Ovary (tissue), 9 donors: ENCODE data around the gene ZBTB14. TPM values are rescaled to one million over a fixed set of nuclear protein-coding genes. Genes with fewer than 3 reads are reported as not detected.

Source experiments
- DNase-seq, 5 donors: peaks; one replicate each; pipeline ENCODE4 v3.0.0-alpha.2; 2019 to 2020
- H3K27ac ChIP-seq, 2 donors: fragments of 200-600 bp; one replicate each; pipeline versions ENCODE4 v1.5.1 to v1.8.0; 2019 to 2022
- H3K27me3 ChIP-seq: fragments of 200-600 bp; one replicate; pipeline ENCODE4 v1.8.0; 2022
- H3K36me3 ChIP-seq: fragments of 200-600 bp; sonication (generic); one replicate; pipeline ENCODE4 v1.5.1; 2019
- H3K4me1 ChIP-seq: one replicate; pipeline ENCODE4 v1.8.1; 2013; ENCODE audit warnings: mild to moderate bottlenecking, moderate library complexity; ENCODE audit not compliant: insufficient read depth
- H3K4me3 ChIP-seq: fragments of 200-600 bp; sonication (generic); one replicate; pipeline ENCODE4 v1.5.1; 2017
- H3K9me3 ChIP-seq, 2 donors: fragments of 200-600 bp in 1 of 2; sonication (generic) in 1 of 2; one replicate each; pipeline versions ENCODE4 v1.5.1 to v1.8.1; 2013 to 2019; ENCODE audit warnings: mild to moderate bottlenecking in 1 of 2, moderate library complexity in 1 of 2
- EP300 ChIP-seq: sonication (generic); formaldehyde crosslinking; IDR thresholded peaks from one replicate; pipeline ENCODE4 v1.6.1; 2017; ENCODE audit warnings: antibody characterized with exemption
- POLR2A ChIP-seq: fragments of 450-650 bp; IDR thresholded peaks from one replicate; pipeline ENCODE4 v1.6.1; 2017; ENCODE audit warnings: antibody characterized with exemption, mild to moderate bottlenecking, moderate library complexity
- WGBS, 3 donors: extraction: QIAGEN DNeasy Blood & Tissue Kit in 1 of 3; methylation state at CpG; one replicate each; pipeline versions ENCODE4 v1.1.5 to v1.1.7; 2013 to 2017; 5-methylcytosine and 5-hydroxymethylcytosine counted together
- intact Hi-C, 4 donors: fragments of 100-400 bp; cut with DNase I; formaldehyde crosslinking; loops; one replicate each; pipeline versions ENCODE4 v1.11.0 to v1.15.1; 2022 to 2023
- polyA plus RNA-seq, 2 donors: library from polyadenylated mRNA; stranded (reverse); fragments of 200-250 nt in 1 of 2; fragments of 350-450 nt in 1 of 2; fragmentation: Illumina TruSeq in 1 of 2; extraction: RNeasy Lipid Tissue Mini Kit (QIAGEN cat#74804) in 1 of 2; gene quantifications; one replicate each; pipeline ENCODE4 v1.2.3, GENCODE V29; 2013 to 2014
- total RNA-seq, 7 donors: library from RNA; depleted of rRNA in 2 of 7; stranded (reverse); fragments of >200 nt in 2 of 7; fragmentation: NEBNext Ultra II Directional in 3 of 7; extraction: Animal tissue kit (Norgen Biotek cat#: 25700) in 3 of 7; gene quantifications; one replicate each; pipeline versions ENCODE4 v1.1.0 to v1.2.4, GENCODE V29; 2016 to 2023
- TF ChIP-seq, protein P1 (sequence below), 3 donors: fragments of 450-650 bp in 2 of 3; fragments of 200-600 bp in 1 of 3; IDR thresholded peaks; one replicate each; pipeline versions ENCODE4 v1.5.1 to v1.8.0; 2016 to 2022; ENCODE audit warnings: antibody characterized with exemption in 3 of 3, mild to moderate bottlenecking in 1 of 3
- donor health status: DM: no; HTN: no; CAD: no; lungs with moderate emphysema.
- donor health status: DM: no; HTN: no; CAD: no.
- donor health status: Bipolar disorder and iron deficiency.
- donor health status: DM: yes; HTN: yes; CAD: no.
- donor health status: DM: no; HTN: no; CAD: no.
- donor health status: DM: yes; HTN: yes; CAD: no.

Gene ZBTB14
- total and polyA plus RNA-seq, 9 donors = 6.3 to 17.5 (median 14.5) TPM

DNA sequence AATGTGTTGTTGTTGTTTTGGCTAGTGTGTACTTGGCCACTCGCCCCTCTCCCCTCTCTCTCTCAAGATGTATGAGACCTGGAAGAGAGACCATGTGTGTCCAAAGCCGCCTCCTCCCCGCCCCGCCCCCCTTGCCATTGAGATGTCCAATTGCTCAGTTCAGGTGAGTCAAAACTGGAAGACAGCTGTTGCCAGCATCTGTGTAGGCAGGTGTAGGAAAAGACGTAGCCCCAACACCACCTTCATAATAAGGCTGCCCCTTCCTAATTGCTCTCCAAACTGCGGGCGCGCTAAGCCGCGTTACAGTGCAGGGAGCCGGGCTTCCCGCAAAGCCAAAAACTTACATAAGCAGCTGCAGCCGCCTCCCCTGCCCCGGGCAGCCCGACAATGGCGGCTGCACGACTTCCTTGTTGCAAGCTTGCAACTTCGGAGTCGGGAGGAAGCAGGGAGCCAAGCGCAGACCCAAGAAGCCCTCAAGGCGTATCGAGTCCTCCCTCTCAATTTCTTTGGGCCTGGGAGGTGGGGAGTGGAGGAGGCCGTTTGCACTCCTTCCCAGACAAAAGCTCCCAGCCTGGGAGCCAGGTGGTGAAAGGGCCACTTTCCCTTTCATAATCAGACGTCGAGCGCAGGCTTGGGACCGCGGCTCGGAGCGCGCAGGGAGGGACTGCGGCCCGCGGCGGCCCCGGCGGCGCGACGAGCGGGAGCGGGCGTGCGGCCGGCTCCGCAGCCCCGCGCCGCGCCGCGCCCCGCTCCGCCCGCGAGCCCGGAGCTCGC is 882 bp downstream of the ZBTB14 start:
- DNase-seq = peak; percentile 43 to 70 (median 63)
- peak overlapping the region; percentile 80 for H3K4me3 ChIP-seq
- no peaks in the 10 kb centered on the region for H3K4me1 ChIP-seq
- H3K36me3 ChIP-seq = no peaks in the 10 kb centered on the region
- H3K9me3 ChIP-seq = no peaks in the 10 kb centered on the region
- intact Hi-C loops = loop anchor here (5.0 to 10.0 kb wide), 2 partner anchors 57 to 60 kb away; no protein-coding TSS in a partner anchor
- TF ChIP-seq, protein P1, sequence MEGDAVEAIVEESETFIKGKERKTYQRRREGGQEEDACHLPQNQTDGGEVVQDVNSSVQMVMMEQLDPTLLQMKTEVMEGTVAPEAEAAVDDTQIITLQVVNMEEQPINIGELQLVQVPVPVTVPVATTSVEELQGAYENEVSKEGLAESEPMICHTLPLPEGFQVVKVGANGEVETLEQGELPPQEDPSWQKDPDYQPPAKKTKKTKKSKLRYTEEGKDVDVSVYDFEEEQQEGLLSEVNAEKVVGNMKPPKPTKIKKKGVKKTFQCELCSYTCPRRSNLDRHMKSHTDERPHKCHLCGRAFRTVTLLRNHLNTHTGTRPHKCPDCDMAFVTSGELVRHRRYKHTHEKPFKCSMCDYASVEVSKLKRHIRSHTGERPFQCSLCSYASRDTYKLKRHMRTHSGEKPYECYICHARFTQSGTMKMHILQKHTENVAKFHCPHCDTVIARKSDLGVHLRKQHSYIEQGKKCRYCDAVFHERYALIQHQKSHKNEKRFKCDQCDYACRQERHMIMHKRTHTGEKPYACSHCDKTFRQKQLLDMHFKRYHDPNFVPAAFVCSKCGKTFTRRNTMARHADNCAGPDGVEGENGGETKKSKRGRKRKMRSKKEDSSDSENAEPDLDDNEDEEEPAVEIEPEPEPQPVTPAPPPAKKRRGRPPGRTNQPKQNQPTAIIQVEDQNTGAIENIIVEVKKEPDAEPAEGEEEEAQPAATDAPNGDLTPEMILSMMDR (IDR thresholded peaks at IDR 0.05) = no peak
- no peak for TF ChIP-seq POLR2A
- TF ChIP-seq EP300 = no peak
- no peaks in the 10 kb centered on the region for H3K27me3 ChIP-seq
- peak overlapping the region; percentile 57 to 93 for H3K27ac ChIP-seq
- WGBS, 3 donors = 0 to 1% (median 0%) methylated on average over 20 to 58 of the region's 58 CpGs

- peak overlapping the region; percentile 80 for H3K4me3 ChIP-seq
- intact Hi-C loops = loop anchor here in 1 of 4 donors (10.0 kb wide), 1 partner anchor 59 kb away; no protein-coding TSS in a partner anchor
- H3K27me3 ChIP-seq = no peaks in the 10 kb centered on the region
- H3K36me3 ChIP-seq = no peaks in the 10 kb centered on the region
- TF ChIP-seq EP300 (no peak), POLR2A (no peak)
- TF ChIP-seq, protein P1 (IDR thresholded peaks at IDR 0.05) = no peak
- DNase-seq = no peak
- H3K9me3 ChIP-seq = no peaks in the 10 kb centered on the region
- 63 to 71% (median 66%) methylated on average over 5 of the region's 5 CpGs for WGBS, 3 donors
- H3K4me1 ChIP-seq = no peaks in the 10 kb centered on the region
- H3K27ac ChIP-seq = peak overlapping the region in 1 of 2 donors; percentile 93
These were observed 1.4 kb downstream of the ZBTB14 start for GRCh38 chr18:5294113-5294456.

- no peak overlapping the region for H3K4me3 ChIP-seq
- H3K27me3 ChIP-seq = no peaks in the 10 kb centered on the region
- no peak overlapping the region for H3K27ac ChIP-seq
- DNase-seq = no peak
- H3K9me3 ChIP-seq = no peaks in the 10 kb centered on the region
- TF ChIP-seq EP300 = no peak
- TF ChIP-seq, protein P1 (IDR thresholded peaks at IDR 0.05) = no peak
- no peak for TF ChIP-seq POLR2A
- intact Hi-C loops = no loop called here
- H3K36me3 ChIP-seq = no peaks in the 10 kb centered on the region
- H3K4me1 ChIP-seq = no peaks in the 10 kb centered on the region
- WGBS, 3 donors = 44 to 57% (median 51%) methylated on average over 2 of the region's 2 CpGs
These were observed 7.0 kb downstream of the ZBTB14 start for GRCh38 chr18:5288517-5288935.

DNA sequence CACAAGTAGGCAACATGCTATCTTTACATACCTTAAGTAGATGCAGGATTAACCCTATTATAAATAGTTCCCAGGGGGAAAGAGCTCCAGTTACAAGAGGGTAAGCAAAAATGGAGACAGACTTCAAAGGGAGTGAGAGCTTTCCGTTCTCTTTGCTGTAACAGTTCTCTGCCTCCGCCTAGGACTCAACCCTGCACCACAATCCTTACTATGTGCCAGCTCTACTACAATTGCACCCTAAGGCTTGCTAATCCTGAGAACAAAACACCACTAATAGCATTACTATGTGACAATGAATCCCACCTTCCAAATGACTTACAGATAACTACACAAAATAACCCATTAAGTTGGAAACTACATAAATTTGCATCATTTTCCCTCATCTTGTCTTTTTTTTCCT is 7.7 kb downstream of the ZBTB14 start:
- H3K9me3 ChIP-seq = no peaks in the 10 kb centered on the region
- H3K27ac ChIP-seq = no peak overlapping the region
- intact Hi-C loops = no loop called here
- TF ChIP-seq, protein P1 (IDR thresholded peaks at IDR 0.05) = no peak
- TF ChIP-seq EP300 = no peak
- TF ChIP-seq POLR2A = no peak
- no peak overlapping the region for H3K4me3 ChIP-seq
- 71 to 94% (median 71%) methylated on average over 2 of the region's 2 CpGs for WGBS, 3 donors
- DNase-seq = no peak
- H3K36me3 ChIP-seq = no peaks in the 10 kb centered on the region
- no peaks in the 10 kb centered on the region for H3K4me1 ChIP-seq
- no peaks in the 10 kb centered on the region for H3K27me3 ChIP-seq
